Neutrophil (primary cell): Measurements from ENCODE around the gene ANKS1B.

Experiments
- H3K27ac ChIP-seq: fragments of 200-600 bp; sonication (generic); 2 replicates; pipeline ENCODE4 v1.5.1; 2016; ENCODE audit warnings: mild to moderate bottlenecking, moderate library complexity
- H3K27me3 ChIP-seq: fragments of 200-600 bp; sonication (generic); 2 replicates; pipeline ENCODE4 v1.6.0; 2016; ENCODE audit warnings: mild to moderate bottlenecking
- H3K36me3 ChIP-seq: fragments of 200-600 bp; sonication (generic); 2 replicates; pipeline ENCODE4 v1.5.1; 2017
- H3K4me1 ChIP-seq, 2 experiments: fragments of 200-600 bp in 1 of 2; sonication (generic) in 1 of 2; 1 replicate in 1 of 2; 2 replicates in 1 of 2; pipeline versions ENCODE4 v1.5.1 to v1.6.1; 2013 to 2016; ENCODE audit warnings: low read depth in 1 of 2, low read length in 1 of 2, mild to moderate bottlenecking in 1 of 2, moderate library complexity in 1 of 2; ENCODE audit not compliant: control insufficient read depth in 1 of 2, insufficient read depth in 1 of 2
- H3K4me3 ChIP-seq, 2 experiments: fragments of 200-600 bp in 1 of 2; sonication (generic) in 1 of 2; 1 replicate in 1 of 2; 2 replicates in 1 of 2; pipeline ENCODE4 v1.5.1; 2013 to 2016; ENCODE audit warnings: low read depth in 1 of 2, low read length in 1 of 2, mild to moderate bottlenecking in 1 of 2, moderate library complexity in 1 of 2
- H3K9me3 ChIP-seq: fragments of 200-600 bp; sonication (generic); 2 replicates; pipeline ENCODE4 v1.5.1; 2016
- CTCF ChIP-seq: fragments of 200-600 bp; sonication (generic); IDR thresholded peaks from 2 replicates; pipeline ENCODE4 v1.5.1; 2016; ENCODE audit warnings: antibody characterized with exemption

Gene ANKS1B

GRCh38 chr12:99140017-99140720 is 844.6 kb downstream of the ANKS1B start:
- no peak for TF ChIP-seq CTCF
- Histone ChIP-seq H3K27me3 (no peaks in the 10 kb centered on the region), H3K4me3 (no peak overlapping the region), H3K9me3 (no peaks in the 10 kb centered on the region), H3K27ac (no peak overlapping the region), H3K4me1 (no peaks in the 10 kb centered on the region), H3K36me3 (no peaks in the 10 kb centered on the region)

- Histone ChIP-seq H3K27ac (no peak overlapping the region), H3K4me1 (no peaks in the 10 kb centered on the region), H3K4me3 (no peak overlapping the region), H3K36me3 (no peaks in the 10 kb centered on the region), H3K27me3 (no peaks in the 10 kb centered on the region), H3K9me3 (no peaks in the 10 kb centered on the region)
- no peak for TF ChIP-seq CTCF
Observed at GRCh38 chr12:99138393-99138792, 846.3 kb downstream of the ANKS1B start.

GRCh38 chr12:99137124-99137855 is 847.4 kb downstream of the ANKS1B start:
- H3K27me3 ChIP-seq = no peaks in the 10 kb centered on the region
- no peaks in the 10 kb centered on the region for H3K36me3 ChIP-seq
- no peaks in the 10 kb centered on the region for H3K4me1 ChIP-seq
- no peak overlapping the region for H3K4me3 ChIP-seq
- TF ChIP-seq CTCF = no peak
- H3K27ac ChIP-seq = no peak overlapping the region
- H3K9me3 ChIP-seq = no peaks in the 10 kb centered on the region

GRCh38 chr12:99136516-99136915 is 848.2 kb downstream of the ANKS1B start:
- Histone ChIP-seq H3K36me3 (no peaks in the 10 kb centered on the region), H3K27me3 (no peaks in the 10 kb centered on the region), H3K9me3 (no peaks in the 10 kb centered on the region), H3K4me3 (no peak overlapping the region), H3K4me1 (no peaks in the 10 kb centered on the region), H3K27ac (no peak overlapping the region)
- TF ChIP-seq CTCF = no peak

- TF ChIP-seq CTCF = no peak
- H3K27ac ChIP-seq = no peak overlapping the region
- H3K27me3 ChIP-seq = no peaks in the 10 kb centered on the region
- no peaks in the 10 kb centered on the region for H3K9me3 ChIP-seq
- no peak overlapping the region for H3K4me3 ChIP-seq
- no peaks in the 10 kb centered on the region for H3K4me1 ChIP-seq
- no peaks in the 10 kb centered on the region for H3K36me3 ChIP-seq
Observed at GRCh38 chr12:99135376-99135775, 849.4 kb downstream of the ANKS1B start.
